ENCODE measurements around the gene CCM2.

DNA sequence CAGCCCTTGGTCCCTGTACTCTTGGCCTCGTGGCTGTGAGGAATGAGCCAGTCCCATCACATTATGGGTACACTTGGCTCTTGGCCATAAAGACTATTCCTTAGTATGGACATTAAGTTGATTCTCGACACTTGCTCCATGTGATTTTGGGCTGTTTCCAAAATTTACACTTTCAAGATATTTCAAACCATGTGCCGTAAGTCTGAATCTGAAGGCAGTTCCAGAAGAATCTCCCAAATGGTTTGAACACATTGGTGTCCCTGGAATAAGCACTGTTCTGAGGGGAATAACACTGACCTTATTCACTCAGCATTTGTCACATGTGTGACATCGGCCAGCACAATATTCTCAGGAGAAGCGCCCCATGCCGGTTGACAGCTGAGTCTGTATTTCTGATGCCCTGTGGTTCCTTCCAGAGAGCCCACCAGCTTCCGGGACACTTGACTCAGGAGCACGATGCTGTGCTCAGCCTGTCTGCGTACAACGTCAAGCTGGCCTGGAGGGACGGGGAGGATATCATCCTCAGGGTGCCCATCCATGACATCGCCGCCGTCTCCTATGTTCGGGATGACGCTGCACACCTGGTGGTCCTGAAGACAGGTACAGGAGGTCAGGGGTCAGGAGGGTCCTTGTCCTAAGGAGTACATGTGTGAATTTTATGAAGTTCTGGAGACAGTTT lies 64.2 kb downstream of the CCM2 start:
- no peak for TF ChIP-seq CTCF (conservative IDR thresholded peaks at IDR 0.05 in 1 of 2, IDR thresholded peaks at IDR 0.05 in 1 of 2; ENCODE audit: extremely low read depth in 1 of 2, insufficient read depth in 1 of 2, low read depth in 1 of 2, low read length in 2 of 2)
- no peak for TF ChIP-seq EZH2 (IDR thresholded peaks at IDR 0.05; ENCODE audit: borderline replicate concordance, low read length)

Measured in mammary epithelial cell (primary cell).